ENCODE results near the gene RAMP3. TPM values are rescaled to one million over a fixed set of nuclear protein-coding genes. Genes with fewer than 3 reads are reported as not detected.

Gene RAMP3
- total and polyA plus RNA-seq, 4 donors, result 8.9 to 12.4 (median 10.3) TPM

GRCh38 chr7:45176091-45176490, 18.5 kb downstream of the RAMP3 start:
- no peaks in the 10 kb centered on the region for H3K4me1 ChIP-seq (ENCODE audit: control insufficient read depth, insufficient read depth, low read length)
- H3K4me3 ChIP-seq (ENCODE audit: low read depth, low read length), result no peak overlapping the region
- WGBS (ENCODE audit: insufficient coverage), result 94% methylated on average over 2 of the region's 5 CpGs
- DNase-seq (ENCODE audit: low read depth in 4 of 6, low spot score in 6 of 6), result no peak
- no peaks in the 10 kb centered on the region for H3K27me3 ChIP-seq (ENCODE audit: control insufficient read depth, insufficient read depth, low read length)
- H3K9me3 ChIP-seq (ENCODE audit: control insufficient read depth, insufficient read depth, low read length), result no peaks in the 10 kb centered on the region
- H3K36me3 ChIP-seq (ENCODE audit: control insufficient read depth, insufficient read depth, low read length), result no peaks in the 10 kb centered on the region
- H3K27ac ChIP-seq (ENCODE audit: low read depth, low read length), result no peak overlapping the region

- no peak overlapping the region for H3K27ac ChIP-seq (ENCODE audit: low read depth, low read length)
- no peak overlapping the region for H3K4me3 ChIP-seq (ENCODE audit: low read depth, low read length)
- DNase-seq (ENCODE audit: low read depth in 4 of 6, low spot score in 6 of 6), result no peak
- H3K27me3 ChIP-seq (ENCODE audit: control insufficient read depth, insufficient read depth, low read length), result no peaks in the 10 kb centered on the region
- H3K4me1 ChIP-seq (ENCODE audit: control insufficient read depth, insufficient read depth, low read length), result no peaks in the 10 kb centered on the region
- 92% methylated on average over 19 of the region's 19 CpGs for WGBS (ENCODE audit: insufficient coverage)
- no peaks in the 10 kb centered on the region for H3K36me3 ChIP-seq (ENCODE audit: control insufficient read depth, insufficient read depth, low read length)
- H3K9me3 ChIP-seq (ENCODE audit: control insufficient read depth, insufficient read depth, low read length), result no peaks in the 10 kb centered on the region
Measured at GRCh38 chr7:45176886-45177731, 19.5 kb downstream of the RAMP3 start.

GRCh38 chr7:45177801-45178200, 20.2 kb downstream of the RAMP3 start:
- H3K27ac ChIP-seq (ENCODE audit: low read depth, low read length), result no peak overlapping the region
- H3K4me3 ChIP-seq (ENCODE audit: low read depth, low read length), result no peak overlapping the region
- H3K36me3 ChIP-seq (ENCODE audit: control insufficient read depth, insufficient read depth, low read length), result no peaks in the 10 kb centered on the region
- DNase-seq (ENCODE audit: low read depth in 4 of 6, low spot score in 6 of 6), result no peak
- H3K4me1 ChIP-seq (ENCODE audit: control insufficient read depth, insufficient read depth, low read length), result no peaks in the 10 kb centered on the region
- no peaks in the 10 kb centered on the region for H3K27me3 ChIP-seq (ENCODE audit: control insufficient read depth, insufficient read depth, low read length)
- 95% methylated on average over 3 of the region's 3 CpGs for WGBS (ENCODE audit: insufficient coverage)
- no peaks in the 10 kb centered on the region for H3K9me3 ChIP-seq (ENCODE audit: control insufficient read depth, insufficient read depth, low read length)

- WGBS (ENCODE audit: insufficient coverage), result 80% methylated on average over 13 of the region's 13 CpGs
- no peak for DNase-seq (ENCODE audit: low read depth in 4 of 6, low spot score in 6 of 6)
Measured at GRCh38 chr7:45178241-45179225, 20.9 kb downstream of the RAMP3 start.

GRCh38 chr7:45179666-45180065, 22.1 kb downstream of the RAMP3 start:
- no peaks in the 10 kb centered on the region for H3K27me3 ChIP-seq (ENCODE audit: control insufficient read depth, insufficient read depth, low read length)
- no peaks in the 10 kb centered on the region for H3K9me3 ChIP-seq (ENCODE audit: control insufficient read depth, insufficient read depth, low read length)
- DNase-seq (ENCODE audit: low read depth in 4 of 6, low spot score in 6 of 6), result no peak
- H3K27ac ChIP-seq (ENCODE audit: low read depth, low read length), result no peak overlapping the region
- H3K4me1 ChIP-seq (ENCODE audit: control insufficient read depth, insufficient read depth, low read length), result peaks cover under 1% of the 10 kb centered on the region
- no peak overlapping the region for H3K4me3 ChIP-seq (ENCODE audit: low read depth, low read length)
- WGBS (ENCODE audit: insufficient coverage), result 88% methylated on average over 7 of the region's 9 CpGs
- peaks cover 5% of the 10 kb centered on the region for H3K36me3 ChIP-seq (ENCODE audit: control insufficient read depth, insufficient read depth, low read length)

More at GRCh38 chr7:45178241-45179225, 20.9 kb downstream of the RAMP3 start:
- Histone ChIP-seq H3K4me3 (ENCODE audit: low read depth, low read length) (no peak overlapping the region), H3K27me3 (ENCODE audit: control insufficient read depth, insufficient read depth, low read length) (no peaks in the 10 kb centered on the region), H3K27ac (ENCODE audit: low read depth, low read length) (no peak overlapping the region), H3K4me1 (ENCODE audit: control insufficient read depth, insufficient read depth, low read length) (no peaks in the 10 kb centered on the region), H3K36me3 (ENCODE audit: control insufficient read depth, insufficient read depth, low read length) (peaks cover 4% of the 10 kb centered on the region), H3K9me3 (ENCODE audit: control insufficient read depth, insufficient read depth, low read length) (no peaks in the 10 kb centered on the region)

- no peaks in the 10 kb centered on the region for H3K27me3 ChIP-seq (ENCODE audit: control insufficient read depth, insufficient read depth, low read length)
- peaks cover 7% of the 10 kb centered on the region for H3K4me1 ChIP-seq (ENCODE audit: control insufficient read depth, insufficient read depth, low read length)
- H3K36me3 ChIP-seq (ENCODE audit: control insufficient read depth, insufficient read depth, low read length), result peaks cover 5% of the 10 kb centered on the region
- no peaks in the 10 kb centered on the region for H3K9me3 ChIP-seq (ENCODE audit: control insufficient read depth, insufficient read depth, low read length)
- no peak for DNase-seq (ENCODE audit: low read depth in 4 of 6, low spot score in 6 of 6)
- no peak overlapping the region for H3K27ac ChIP-seq (ENCODE audit: low read depth, low read length)
- WGBS (ENCODE audit: insufficient coverage), result 93% methylated on average over 10 of the region's 13 CpGs
- H3K4me3 ChIP-seq (ENCODE audit: low read depth, low read length), result no peak overlapping the region
Measured at GRCh38 chr7:45180084-45180986, 22.7 kb downstream of the RAMP3 start.

GRCh38 chr7:45181286-45181960, 23.8 kb downstream of the RAMP3 start:
- H3K9me3 ChIP-seq (ENCODE audit: control insufficient read depth, insufficient read depth, low read length), result no peaks in the 10 kb centered on the region
- H3K4me3 ChIP-seq (ENCODE audit: low read depth, low read length), result no peak overlapping the region
- no peak overlapping the region for H3K27ac ChIP-seq (ENCODE audit: low read depth, low read length)
- H3K36me3 ChIP-seq (ENCODE audit: control insufficient read depth, insufficient read depth, low read length), result peaks cover 5% of the 10 kb centered on the region
- no peaks in the 10 kb centered on the region for H3K27me3 ChIP-seq (ENCODE audit: control insufficient read depth, insufficient read depth, low read length)
- 92% methylated on average over 6 of the region's 7 CpGs for WGBS (ENCODE audit: insufficient coverage)
- peaks cover 11% of the 10 kb centered on the region for H3K4me1 ChIP-seq (ENCODE audit: control insufficient read depth, insufficient read depth, low read length)
- no peak for DNase-seq (ENCODE audit: low read depth in 4 of 6, low spot score in 6 of 6)

GRCh38 chr7:45181991-45182855, 24.6 kb downstream of the RAMP3 start:
- 83% methylated on average over 8 of the region's 8 CpGs for WGBS (ENCODE audit: insufficient coverage)
- no peak for DNase-seq (ENCODE audit: low read depth in 4 of 6, low spot score in 6 of 6)
- Histone ChIP-seq H3K4me3 (ENCODE audit: low read depth, low read length) (no peak overlapping the region), H3K27ac (ENCODE audit: low read depth, low read length) (no peak overlapping the region), H3K9me3 (ENCODE audit: control insufficient read depth, insufficient read depth, low read length) (no peaks in the 10 kb centered on the region), H3K27me3 (ENCODE audit: control insufficient read depth, insufficient read depth, low read length) (no peaks in the 10 kb centered on the region), H3K36me3 (ENCODE audit: control insufficient read depth, insufficient read depth, low read length) (peaks cover 5% of the 10 kb centered on the region), H3K4me1 (ENCODE audit: control insufficient read depth, insufficient read depth, low read length) (peaks cover 11% of the 10 kb centered on the region)
